Spleen (tissue), 7 donors: ENCODE data around the gene DUXA.

Source experiments
- POLR2A ChIP-seq, 3 donors: fragments of 450-650 bp; IDR thresholded peaks; one replicate each; pipeline ENCODE4 v1.5.1; 2017; ENCODE audit warnings: antibody characterized with exemption in 3 of 3, mild to moderate bottlenecking in 1 of 3
- POLR2AphosphoS5 ChIP-seq, 3 donors: sonication (generic); formaldehyde crosslinking; IDR thresholded peaks; one replicate each; pipeline ENCODE4 v1.5.1; 2017; ENCODE audit warnings: antibody characterized with exemption in 3 of 3
- TF ChIP-seq, protein P1 (sequence below), 11 experiments: fragments of 200-600 bp in 7 of 11; fragments of 450-650 bp in 4 of 11; sonication (generic) in 4 of 11; IDR thresholded peaks in 8 of 11; conservative IDR thresholded peaks in 3 of 11; 1 replicate in 7 of 11; 2 replicates in 4 of 11; pipeline versions ENCODE4 v1.4.0 to v1.8.0; 2016 to 2021; ENCODE audit warnings: antibody characterized with exemption in 11 of 11, inconsistent platforms in 4 of 11, mild to moderate bottlenecking in 1 of 11
- donor health status: DM: no; HTN: no; CAD: no; lungs with moderate emphysema.
- donor health status: DM: no; HTN: no; CAD: no.
- donor health status: DM: no; HTN: no; CAD: no.

- TF ChIP-seq, protein P1, sequence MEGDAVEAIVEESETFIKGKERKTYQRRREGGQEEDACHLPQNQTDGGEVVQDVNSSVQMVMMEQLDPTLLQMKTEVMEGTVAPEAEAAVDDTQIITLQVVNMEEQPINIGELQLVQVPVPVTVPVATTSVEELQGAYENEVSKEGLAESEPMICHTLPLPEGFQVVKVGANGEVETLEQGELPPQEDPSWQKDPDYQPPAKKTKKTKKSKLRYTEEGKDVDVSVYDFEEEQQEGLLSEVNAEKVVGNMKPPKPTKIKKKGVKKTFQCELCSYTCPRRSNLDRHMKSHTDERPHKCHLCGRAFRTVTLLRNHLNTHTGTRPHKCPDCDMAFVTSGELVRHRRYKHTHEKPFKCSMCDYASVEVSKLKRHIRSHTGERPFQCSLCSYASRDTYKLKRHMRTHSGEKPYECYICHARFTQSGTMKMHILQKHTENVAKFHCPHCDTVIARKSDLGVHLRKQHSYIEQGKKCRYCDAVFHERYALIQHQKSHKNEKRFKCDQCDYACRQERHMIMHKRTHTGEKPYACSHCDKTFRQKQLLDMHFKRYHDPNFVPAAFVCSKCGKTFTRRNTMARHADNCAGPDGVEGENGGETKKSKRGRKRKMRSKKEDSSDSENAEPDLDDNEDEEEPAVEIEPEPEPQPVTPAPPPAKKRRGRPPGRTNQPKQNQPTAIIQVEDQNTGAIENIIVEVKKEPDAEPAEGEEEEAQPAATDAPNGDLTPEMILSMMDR (IDR thresholded peaks at IDR 0.05 in 8 of 11, conservative IDR thresholded peaks at IDR 0.05 in 3 of 11), result no peak
- TF ChIP-seq POLR2A (IDR thresholded peaks at IDR 0.05) (no peak), POLR2AphosphoS5 (IDR thresholded peaks at IDR 0.05) (no peak)
Measured at GRCh38 chr19:57192077-57192420, 24.8 kb upstream of the DUXA start.
